Left ventricle myocardium inferior (tissue), 1 donor: ENCODE results near the gene DHH. TPM values are rescaled to one million over a fixed set of nuclear protein-coding genes. Genes with fewer than 3 reads are reported as not detected.

ENCODE experiments used
- DNase-seq: peaks from one replicate; pipeline ENCODE4 v3.0.0-alpha.2; 2020
- H3K27ac ChIP-seq: fragments of 200-600 bp; replicated peaks from 2 replicates; pipeline ENCODE4 v1.8.0; 2021
- H3K27me3 ChIP-seq: fragments of 200-600 bp; 2 replicates; pipeline ENCODE4 v1.8.0; 2021; ENCODE audit warnings: low read depth
- H3K36me3 ChIP-seq: fragments of 200-600 bp; 2 replicates; pipeline ENCODE4 v1.8.0; 2021
- H3K4me1 ChIP-seq: fragments of 200-600 bp; 2 replicates; pipeline ENCODE4 v1.8.0; 2021
- H3K4me3 ChIP-seq: fragments of 200-600 bp; 2 replicates; pipeline ENCODE4 v1.8.0; 2021; ENCODE audit warnings: mild to moderate bottlenecking, moderate library complexity
- H3K9me3 ChIP-seq: fragments of 200-600 bp; replicated peaks from 2 replicates; pipeline ENCODE4 v1.8.0; 2021
- CTCF ChIP-seq: fragments of 200-600 bp; IDR thresholded peaks from 2 replicates; pipeline ENCODE4 v1.8.0; 2021; ENCODE audit warnings: antibody characterized with exemption, mild to moderate bottlenecking, borderline replicate concordance
- intact Hi-C: fragments of 100-400 bp; cut with micrococcal nuclease; formaldehyde crosslinking; loops from one replicate; pipeline ENCODE4 v1.11.0; 2022
- total RNA-seq: library from RNA; stranded (reverse); fragmentation: NEBNext Ultra II Directional; extraction: Animal tissue kit (Norgen Biotek cat#: 25700); gene quantifications from one replicate; pipeline ENCODE4 v1.2.1, GENCODE V29; 2021
- donor health status: DM: no; HTN: yes; CAD: no; lungs with severe emphysema.

DHH gene
- total RNA-seq, 1 donor from 2014 or later: 0.41 TPM

GRCh38 chr12:49061157-49061650 lies 33.4 kb downstream of the DHH start:
- Histone ChIP-seq H3K27ac (peak overlapping the region; percentile 100), H3K4me3 (peak overlapping the region; percentile 99), H3K27me3 (no peaks in the 10 kb centered on the region), H3K36me3 (no peaks in the 10 kb centered on the region), H3K9me3 (no peaks in the 10 kb centered on the region), H3K4me1 (peaks cover 59% of the 10 kb centered on the region)
- intact Hi-C loops: loop anchor here (10.0 kb wide), 1 partner anchor 64 kb away; no protein-coding TSS in a partner anchor
- TF ChIP-seq CTCF: no peak
- no peak for DNase-seq

GRCh38 chr12:49060237-49061156 lies 34.1 kb downstream of the DHH start, which contains the start of gene KMT2D:
Gene KMT2D (minus strand): TSS chr12:49060794. CDS start chr12:49055324, 5,470 bp downstream.
- peak; percentile 56 for TF ChIP-seq CTCF
- Histone ChIP-seq H3K27me3 (no peaks in the 10 kb centered on the region), H3K4me3 (peak within 1 kb of the TSS; percentile 99), H3K9me3 (no peaks in the 10 kb centered on the region), H3K36me3 (no peaks in the 10 kb centered on the region), H3K27ac (peak within 1 kb of the TSS; percentile 100), H3K4me1 (peaks cover 66% of the 10 kb centered on the region)
- DNase-seq: peak; percentile 93
- intact Hi-C loops: loop anchor here (10.0 kb wide), 1 partner anchor 64 kb away; no protein-coding TSS in a partner anchor

- Histone ChIP-seq H3K27me3 (no peaks in the 10 kb centered on the region), H3K9me3 (no peaks in the 10 kb centered on the region), H3K36me3 (peaks cover 4% of the 10 kb centered on the region), H3K4me3 (peak overlapping the region; percentile 99), H3K4me1 (peaks cover 75% of the 10 kb centered on the region), H3K27ac (peak overlapping the region; percentile 100)
- no peak for TF ChIP-seq CTCF
- DNase-seq: no peak
- intact Hi-C loops: loop anchor here (10.0 kb wide), 1 partner anchor 65 kb away; no protein-coding TSS in a partner anchor
These were observed 35.1 kb downstream of the DHH start for GRCh38 chr12:49059299-49060171.

- peaks cover 74% of the 10 kb centered on the region for H3K4me1 ChIP-seq
- intact Hi-C loops: no loop called here
These were observed 35.6 kb downstream of the DHH start for GRCh38 chr12:49059045-49059298.

More at GRCh38 chr12:49059045-49059298, 35.6 kb downstream of the DHH start:
- no peak for DNase-seq
- TF ChIP-seq CTCF: no peak
- H3K27me3 ChIP-seq: no peaks in the 10 kb centered on the region
- peak overlapping the region; percentile 100 for H3K27ac ChIP-seq
- peak overlapping the region; percentile 99 for H3K4me3 ChIP-seq
- no peaks in the 10 kb centered on the region for H3K9me3 ChIP-seq
- H3K36me3 ChIP-seq: peaks cover 9% of the 10 kb centered on the region
